Esophagus squamous epithelium (tissue), 4 donors: ENCODE measurements around the gene DYNLL1.

Experiments used
- POLR2A ChIP-seq, 4 donors: fragments of 450-650 bp; IDR thresholded peaks; one replicate each; pipeline ENCODE4 v1.6.1; 2017; ENCODE audit warnings: antibody characterized with exemption in 4 of 4, mild to moderate bottlenecking in 4 of 4, moderate library complexity in 3 of 4
- TF ChIP-seq, protein P1 (sequence below), 6 experiments: fragments of 450-650 bp in 4 of 6; fragments of 200-600 bp in 2 of 6; sonication (generic) in 2 of 6; IDR thresholded peaks; one replicate each; pipeline ENCODE4 v1.5.1; 2016 to 2019; ENCODE audit warnings: antibody characterized with exemption in 6 of 6, mild to moderate bottlenecking in 4 of 6, moderate library complexity in 4 of 6

DNA sequence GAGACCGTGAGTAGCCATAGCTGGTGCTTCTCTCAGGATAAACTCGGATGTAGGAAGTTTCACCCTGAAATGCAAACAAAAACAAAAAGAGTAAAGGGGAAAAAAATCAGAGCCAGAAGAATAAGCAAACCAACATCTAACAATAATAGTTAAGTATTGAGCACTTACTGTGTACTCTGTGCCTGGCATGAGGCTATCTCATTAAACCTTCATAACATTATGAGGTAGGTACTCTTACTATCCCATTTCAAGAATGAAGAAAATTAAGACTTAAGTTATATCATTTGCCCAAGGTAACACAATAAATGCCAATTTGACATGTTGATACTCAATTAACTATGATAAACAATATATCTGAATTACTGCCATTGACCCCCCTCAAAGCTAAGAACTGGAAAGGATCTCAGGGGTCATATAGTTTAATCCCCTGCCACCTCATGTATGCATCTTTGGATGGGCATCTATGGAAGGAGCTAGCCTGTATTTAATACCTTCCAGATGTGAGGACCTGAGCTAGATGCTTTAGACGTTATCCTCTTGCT, 33.7 kb upstream of the DYNLL1 start:
- TF ChIP-seq, protein P1, sequence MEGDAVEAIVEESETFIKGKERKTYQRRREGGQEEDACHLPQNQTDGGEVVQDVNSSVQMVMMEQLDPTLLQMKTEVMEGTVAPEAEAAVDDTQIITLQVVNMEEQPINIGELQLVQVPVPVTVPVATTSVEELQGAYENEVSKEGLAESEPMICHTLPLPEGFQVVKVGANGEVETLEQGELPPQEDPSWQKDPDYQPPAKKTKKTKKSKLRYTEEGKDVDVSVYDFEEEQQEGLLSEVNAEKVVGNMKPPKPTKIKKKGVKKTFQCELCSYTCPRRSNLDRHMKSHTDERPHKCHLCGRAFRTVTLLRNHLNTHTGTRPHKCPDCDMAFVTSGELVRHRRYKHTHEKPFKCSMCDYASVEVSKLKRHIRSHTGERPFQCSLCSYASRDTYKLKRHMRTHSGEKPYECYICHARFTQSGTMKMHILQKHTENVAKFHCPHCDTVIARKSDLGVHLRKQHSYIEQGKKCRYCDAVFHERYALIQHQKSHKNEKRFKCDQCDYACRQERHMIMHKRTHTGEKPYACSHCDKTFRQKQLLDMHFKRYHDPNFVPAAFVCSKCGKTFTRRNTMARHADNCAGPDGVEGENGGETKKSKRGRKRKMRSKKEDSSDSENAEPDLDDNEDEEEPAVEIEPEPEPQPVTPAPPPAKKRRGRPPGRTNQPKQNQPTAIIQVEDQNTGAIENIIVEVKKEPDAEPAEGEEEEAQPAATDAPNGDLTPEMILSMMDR (IDR thresholded peaks at IDR 0.05): no peak
- TF ChIP-seq POLR2A (IDR thresholded peaks at IDR 0.05): no peak
